Activated CD8-positive, alpha-beta T cell treated with anti-CD3 and anti-CD28 coated beads for 36 hours (primary cell): ENCODE data around the gene ATP5F1B. TPM values are rescaled to one million over a fixed set of nuclear protein-coding genes. Genes with fewer than 3 reads are reported as not detected.

ENCODE experiments used
- ATAC-seq: fragments of 200-7000 bp; cut with Tn5 transposase; one replicate; pipeline ENCODE4 v1.10.0; 2021; ENCODE audit warnings: mild to moderate bottlenecking, moderate library complexity
- CTCF ChIA-PET: fragments of 350-600 bp; sonication (Branson Sonifier 250); formaldehyde crosslinking; loops from one replicate; lab custom pipeline; 2021; ENCODE audit warnings: antibody characterized with exemption; lab: Charles Lee
- POLR2A ChIA-PET: fragments of 350-600 bp; sonication (Branson Sonifier 250); formaldehyde crosslinking; loops from one replicate; lab custom pipeline; 2021; ENCODE audit warnings: antibody characterized with exemption; lab: Charles Lee
- DNase-seq: peaks from one replicate; pipeline ENCODE4 v3.0.0-alpha.2; 2020
- H3K27ac Mint-ChIP-seq: one replicate; pipeline ENCODE4 v1.8.0; 2021; ENCODE audit warnings: mild to moderate bottlenecking, mixed read lengths
- H3K27me3 Mint-ChIP-seq: one replicate; pipeline ENCODE4 v1.8.0; 2021; ENCODE audit warnings: mixed read lengths
- H3K36me3 Mint-ChIP-seq: one replicate; pipeline ENCODE4 v1.8.0; 2021; ENCODE audit warnings: low read depth, mixed read lengths
- H3K4me1 Mint-ChIP-seq: one replicate; pipeline ENCODE4 v1.8.0; 2021; ENCODE audit warnings: low read depth, mixed read lengths
- H3K4me3 Mint-ChIP-seq: one replicate; pipeline ENCODE4 v1.8.0; 2021; ENCODE audit warnings: mild to moderate bottlenecking, moderate library complexity, mixed read lengths
- H3K9me3 Mint-ChIP-seq: one replicate; pipeline ENCODE4 v1.8.0; 2021; ENCODE audit warnings: mixed read lengths
- intact Hi-C: fragments of 100-400 bp; cut with micrococcal nuclease; formaldehyde crosslinking; loops from one replicate; pipeline ENCODE4 v1.10.0; 2022
- total RNA-seq, 2 experiments: library from RNA; stranded (reverse); gene quantifications; one replicate each; pipeline ENCODE4 v1.2.3, GENCODE V29; 2021
- TF ChIP-seq, protein P1 (sequence below): fragments of 200-600 bp; IDR thresholded peaks from one replicate; pipeline ENCODE4 v1.8.0; 2022; ENCODE audit warnings: antibody characterized with exemption, mild to moderate bottlenecking

Gene ATP5F1B
- total RNA-seq, 2 experiments from 2014 or later = 859 to 869 TPM

- no peaks in the 10 kb centered on the region for H3K27me3 Mint-ChIP-seq
- peaks cover 2% of the 10 kb centered on the region for H3K9me3 Mint-ChIP-seq
- DNase-seq (peak; percentile 61), ATAC-seq (peak; percentile 0)
- peaks cover 43% of the 10 kb centered on the region for H3K36me3 Mint-ChIP-seq
- H3K4me3 Mint-ChIP-seq = peak overlapping the region; percentile 96
- ChIA-PET CTCF (interaction anchor here (0.9 to 2.1 kb wide), 6 partner anchors 9 to 174 kb away, joined by 3 to 7 read pairs (median 4); no protein-coding TSS in a partner anchor), POLR2A (interaction anchor here (0.7 to 6.9 kb wide), 15 partner anchors 11 to 393 kb away, joined by 3 to 74 read pairs (median 12); partner anchors contain the start of genes ATP5F1B, BAZ2A and NACA)
- TF ChIP-seq, protein P1, sequence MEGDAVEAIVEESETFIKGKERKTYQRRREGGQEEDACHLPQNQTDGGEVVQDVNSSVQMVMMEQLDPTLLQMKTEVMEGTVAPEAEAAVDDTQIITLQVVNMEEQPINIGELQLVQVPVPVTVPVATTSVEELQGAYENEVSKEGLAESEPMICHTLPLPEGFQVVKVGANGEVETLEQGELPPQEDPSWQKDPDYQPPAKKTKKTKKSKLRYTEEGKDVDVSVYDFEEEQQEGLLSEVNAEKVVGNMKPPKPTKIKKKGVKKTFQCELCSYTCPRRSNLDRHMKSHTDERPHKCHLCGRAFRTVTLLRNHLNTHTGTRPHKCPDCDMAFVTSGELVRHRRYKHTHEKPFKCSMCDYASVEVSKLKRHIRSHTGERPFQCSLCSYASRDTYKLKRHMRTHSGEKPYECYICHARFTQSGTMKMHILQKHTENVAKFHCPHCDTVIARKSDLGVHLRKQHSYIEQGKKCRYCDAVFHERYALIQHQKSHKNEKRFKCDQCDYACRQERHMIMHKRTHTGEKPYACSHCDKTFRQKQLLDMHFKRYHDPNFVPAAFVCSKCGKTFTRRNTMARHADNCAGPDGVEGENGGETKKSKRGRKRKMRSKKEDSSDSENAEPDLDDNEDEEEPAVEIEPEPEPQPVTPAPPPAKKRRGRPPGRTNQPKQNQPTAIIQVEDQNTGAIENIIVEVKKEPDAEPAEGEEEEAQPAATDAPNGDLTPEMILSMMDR = no peak
- intact Hi-C loops = loop anchor here (5.0 to 10.0 kb wide), 3 partner anchors 35 to 377 kb away; no protein-coding TSS in a partner anchor
- peaks cover 18% of the 10 kb centered on the region for H3K4me1 Mint-ChIP-seq
- peak overlapping the region; percentile 98 for H3K27ac Mint-ChIP-seq
These were observed 41.7 kb upstream of the ATP5F1B start for GRCh38 chr12:56687223-56688128.

DNA sequence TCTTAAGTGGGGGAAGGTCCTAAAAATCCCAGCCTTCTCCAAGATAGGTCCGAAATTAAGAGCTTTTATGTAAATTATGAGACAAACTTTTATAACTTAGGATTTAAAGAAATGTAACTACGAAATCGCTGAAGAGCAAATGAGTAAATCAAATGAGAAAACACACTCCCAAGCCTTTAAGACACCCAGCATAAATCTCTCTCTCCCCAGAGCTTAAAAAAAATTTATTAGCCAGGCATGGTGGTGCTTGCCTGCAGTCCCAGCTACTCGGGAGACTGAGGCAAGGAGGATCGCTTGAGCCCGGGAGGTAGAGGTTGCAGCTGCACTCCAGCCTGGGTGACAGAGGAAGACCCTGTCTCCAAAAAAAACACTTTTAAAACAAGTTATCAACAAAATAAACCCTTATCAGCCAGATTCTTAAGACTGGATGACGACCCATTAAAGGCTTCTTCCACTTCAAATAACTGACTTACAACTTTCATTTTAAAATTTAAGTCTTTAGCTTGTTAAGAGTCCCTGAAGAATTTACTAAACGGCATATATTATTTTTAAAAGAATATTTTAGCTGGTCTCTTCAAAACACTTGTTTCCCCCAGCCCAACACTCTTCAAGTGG lies 39.1 kb upstream of the ATP5F1B start:
- ChIA-PET CTCF (interaction anchor here (0.6 to 2.7 kb wide), 10 partner anchors 14 to 428 kb away, joined by 3 to 16 read pairs (median 4); no protein-coding TSS in a partner anchor), POLR2A (interaction anchor here (0.6 to 6.9 kb wide), 12 partner anchors 10 to 568 kb away, joined by 3 to 74 read pairs (median 8); partner anchors contain the start of genes ATP5F1B, NACA and PRIM1)
- Mint-ChIP-seq H3K4me1 (peaks cover 33% of the 10 kb centered on the region), H3K9me3 (peaks cover 2% of the 10 kb centered on the region), H3K4me3 (peak overlapping the region; percentile 96), H3K27ac (peak overlapping the region; percentile 98), H3K36me3 (peaks cover 62% of the 10 kb centered on the region), H3K27me3 (no peaks in the 10 kb centered on the region)
- ATAC-seq = no peak
- DNase-seq = no peak
- intact Hi-C loops = loop anchor here (5.0 to 10.0 kb wide), 3 partner anchors 37 to 380 kb away; no protein-coding TSS in a partner anchor
- TF ChIP-seq, protein P1 = no peak

- TF ChIP-seq, protein P1 = no peak
- H3K27me3 Mint-ChIP-seq = no peaks in the 10 kb centered on the region
- DNase-seq (no peak), ATAC-seq (no peak)
- intact Hi-C loops = loop anchor here (10.0 kb wide), 1 partner anchor 382 kb away; no protein-coding TSS in a partner anchor
- H3K4me1 Mint-ChIP-seq = peaks cover 56% of the 10 kb centered on the region
- H3K4me3 Mint-ChIP-seq = peak overlapping the region; percentile 96
- H3K9me3 Mint-ChIP-seq = peaks cover 2% of the 10 kb centered on the region
- POLR2A ChIA-PET = interaction anchor here (0.8 to 4.9 kb wide), 10 partner anchors 18 to 429 kb away, joined by 3 to 45 read pairs (median 4); partner anchors contain the start of genes ATP5F1B and STAT6
- H3K27ac Mint-ChIP-seq = peak overlapping the region; percentile 82
- CTCF ChIA-PET = interaction anchor here (1.0 kb wide), 1 partner anchor 9 kb away, joined by 3 read pairs; no protein-coding TSS in a partner anchor
- peaks cover 72% of the 10 kb centered on the region for H3K36me3 Mint-ChIP-seq
These were observed 36.5 kb upstream of the ATP5F1B start for GRCh38 chr12:56682323-56682722.

- H3K4me1 Mint-ChIP-seq = peaks cover 73% of the 10 kb centered on the region
- DNase-seq = peak; percentile 28
- no peak for ATAC-seq
- TF ChIP-seq, protein P1 = no peak
- H3K27me3 Mint-ChIP-seq = no peaks in the 10 kb centered on the region
- peaks cover 2% of the 10 kb centered on the region for H3K9me3 Mint-ChIP-seq
- peak overlapping the region; percentile 62 for H3K27ac Mint-ChIP-seq
- H3K4me3 Mint-ChIP-seq = no peak overlapping the region
- peaks cover 63% of the 10 kb centered on the region for H3K36me3 Mint-ChIP-seq
- POLR2A ChIA-PET = interaction anchor here (0.7 to 11.1 kb wide), 7 partner anchors 6 to 636 kb away, joined by 3 to 74 read pairs (median 3); partner anchors contain the start of genes ATP5F1B and PTGES3
- intact Hi-C loops = loop anchor here (10.0 kb wide), 1 partner anchor 385 kb away; no protein-coding TSS in a partner anchor
- CTCF ChIA-PET = interaction anchor here (1.3 to 1.5 kb wide), 2 partner anchors 9 to 43 kb away, joined by 3 to 5 read pairs; no protein-coding TSS in a partner anchor
These were observed 34.2 kb upstream of the ATP5F1B start for GRCh38 chr12:56679883-56680575.
